ENCODE data around the gene PRODH. TPM values are rescaled to one million over a fixed set of nuclear protein-coding genes. Genes with fewer than 3 reads are reported as not detected.
"Not testable (repeated sequence)": the region's sequence is repeated elsewhere in the genome, so short reads cannot be mapped to it uniquely, and the experiment has no call there.

The PRODH gene
- total and polyA plus RNA-seq, 2 experiments from 2014 or later = 10.0 to 67.4 TPM

GRCh38 chr22:18962308-18962635, 26.2 kb upstream of the PRODH start (continued):
- TF ChIP-seq, protein P1, sequence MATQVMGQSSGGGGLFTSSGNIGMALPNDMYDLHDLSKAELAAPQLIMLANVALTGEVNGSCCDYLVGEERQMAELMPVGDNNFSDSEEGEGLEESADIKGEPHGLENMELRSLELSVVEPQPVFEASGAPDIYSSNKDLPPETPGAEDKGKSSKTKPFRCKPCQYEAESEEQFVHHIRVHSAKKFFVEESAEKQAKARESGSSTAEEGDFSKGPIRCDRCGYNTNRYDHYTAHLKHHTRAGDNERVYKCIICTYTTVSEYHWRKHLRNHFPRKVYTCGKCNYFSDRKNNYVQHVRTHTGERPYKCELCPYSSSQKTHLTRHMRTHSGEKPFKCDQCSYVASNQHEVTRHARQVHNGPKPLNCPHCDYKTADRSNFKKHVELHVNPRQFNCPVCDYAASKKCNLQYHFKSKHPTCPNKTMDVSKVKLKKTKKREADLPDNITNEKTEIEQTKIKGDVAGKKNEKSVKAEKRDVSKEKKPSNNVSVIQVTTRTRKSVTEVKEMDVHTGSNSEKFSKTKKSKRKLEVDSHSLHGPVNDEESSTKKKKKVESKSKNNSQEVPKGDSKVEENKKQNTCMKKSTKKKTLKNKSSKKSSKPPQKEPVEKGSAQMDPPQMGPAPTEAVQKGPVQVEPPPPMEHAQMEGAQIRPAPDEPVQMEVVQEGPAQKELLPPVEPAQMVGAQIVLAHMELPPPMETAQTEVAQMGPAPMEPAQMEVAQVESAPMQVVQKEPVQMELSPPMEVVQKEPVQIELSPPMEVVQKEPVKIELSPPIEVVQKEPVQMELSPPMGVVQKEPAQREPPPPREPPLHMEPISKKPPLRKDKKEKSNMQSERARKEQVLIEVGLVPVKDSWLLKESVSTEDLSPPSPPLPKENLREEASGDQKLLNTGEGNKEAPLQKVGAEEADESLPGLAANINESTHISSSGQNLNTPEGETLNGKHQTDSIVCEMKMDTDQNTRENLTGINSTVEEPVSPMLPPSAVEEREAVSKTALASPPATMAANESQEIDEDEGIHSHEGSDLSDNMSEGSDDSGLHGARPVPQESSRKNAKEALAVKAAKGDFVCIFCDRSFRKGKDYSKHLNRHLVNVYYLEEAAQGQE (IDR thresholded peaks at IDR 0.05; ENCODE audit: unreplicated experiment) = no peak
- TF ChIP-seq ZNF331 (CRISPR knock-in tag; IDR thresholded peaks at IDR 0.05; ENCODE audit: low read depth) (no peak), JUNB (IDR thresholded peaks at IDR 0.05; ENCODE audit: unreplicated experiment) (no peak), EZH2 (IDR thresholded peaks at IDR 0.05; ENCODE audit: low read depth, unreplicated experiment) (no peak), NANOG (IDR thresholded peaks at IDR 0.05; ENCODE audit: borderline replicate concordance) (no peak)

DNA sequence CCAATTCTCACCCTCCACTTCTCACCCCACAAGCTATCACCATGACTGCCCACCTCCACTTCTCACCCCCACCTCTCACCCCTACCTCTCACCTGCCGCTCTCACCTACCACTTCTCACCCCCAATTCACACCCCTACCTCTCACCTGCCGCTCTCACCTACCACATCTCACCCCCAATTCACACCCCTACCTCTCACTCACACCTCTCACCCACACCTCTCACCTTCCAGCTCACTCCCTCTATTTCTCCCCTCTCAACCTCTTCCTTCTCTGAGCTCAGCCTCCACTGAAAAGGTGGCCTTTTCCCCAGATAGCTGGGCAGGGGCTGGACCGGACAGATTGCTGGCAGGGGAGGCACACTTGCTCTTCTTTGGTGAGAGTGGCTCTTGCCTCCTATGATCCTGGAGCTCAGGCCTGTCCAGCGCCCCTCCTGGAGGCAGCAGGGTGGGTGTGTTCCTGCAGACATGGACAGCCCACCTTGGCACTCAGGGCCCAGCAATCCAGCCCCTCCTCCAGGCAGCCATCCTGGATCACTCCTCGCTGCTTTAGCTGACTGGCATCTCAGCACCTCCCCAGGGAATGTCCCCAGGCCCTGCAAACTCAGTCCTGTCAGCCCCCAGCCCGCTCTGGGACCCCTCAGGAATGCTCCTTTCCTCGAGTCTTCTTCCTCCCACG, 25.7 kb upstream of the PRODH start:
- not testable (repeated sequence) for H3K4me1 Mint-ChIP-seq; H3K4me3 Mint-ChIP-seq; H3K4me2 ChIP-seq; H3K27me3 Mint-ChIP-seq (ENCODE audit: insufficient read depth, low read depth, poor library complexity); H2AFZ ChIP-seq; H3K27ac Mint-ChIP-seq; ATAC-seq; H3K27ac ChIP-seq (ENCODE audit: low read depth); H3K9me3 Mint-ChIP-seq; H3K36me3 ChIP-seq (ENCODE audit: insufficient read depth); H3F3A ChIP-seq (replicated peaks; ENCODE audit: low read depth); H4K20me1 ChIP-seq (replicated peaks; ENCODE audit: insufficient read depth); H3K9me2 ChIP-seq (ENCODE audit: insufficient read depth); H3K27me3 ChIP-seq (ENCODE audit: insufficient read depth); DNase-seq (ENCODE audit: low spot score); H3K36me3 Mint-ChIP-seq (ENCODE audit: low read depth); H3K4me1 ChIP-seq (ENCODE audit: insufficient read depth); H3K4me3 ChIP-seq; H3K79me2 ChIP-seq (replicated peaks; ENCODE audit: insufficient read depth)

DNA sequence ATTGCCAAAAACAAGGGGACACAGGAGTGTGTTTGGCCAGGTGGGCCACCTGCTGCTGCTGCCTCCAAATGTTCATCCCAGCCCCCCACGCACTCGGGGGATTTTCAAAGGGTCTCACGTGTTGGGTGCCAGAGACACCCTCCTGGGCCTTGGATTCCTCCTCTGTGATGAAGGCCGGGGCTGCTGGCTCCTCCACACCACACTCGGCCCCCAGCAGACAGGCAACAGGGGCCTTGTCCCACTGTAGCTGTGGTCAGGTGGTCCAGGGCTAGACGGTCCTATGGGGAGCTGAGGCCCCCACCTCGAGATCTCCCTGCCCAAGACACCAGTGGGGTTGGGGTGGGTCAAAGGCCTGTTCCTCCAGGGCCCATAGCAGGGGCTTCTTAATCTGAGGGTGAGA, 25.1 kb upstream of the PRODH start:
- H3K36me3 ChIP-seq (ENCODE audit: insufficient read depth); H3K9me3 Mint-ChIP-seq; ATAC-seq; H3K9me2 ChIP-seq (ENCODE audit: insufficient read depth); H3K27ac Mint-ChIP-seq; H3K4me3 ChIP-seq; H3K79me2 ChIP-seq (replicated peaks; ENCODE audit: insufficient read depth); DNase-seq (ENCODE audit: low spot score); H3K4me3 Mint-ChIP-seq; H3K4me1 Mint-ChIP-seq; H2AFZ ChIP-seq; H3K27me3 ChIP-seq (ENCODE audit: insufficient read depth); H3K4me2 ChIP-seq; H3K4me1 ChIP-seq (ENCODE audit: insufficient read depth); H3K27me3 Mint-ChIP-seq (ENCODE audit: insufficient read depth, low read depth, poor library complexity); H3F3A ChIP-seq (replicated peaks; ENCODE audit: low read depth); H4K20me1 ChIP-seq (replicated peaks; ENCODE audit: insufficient read depth); H3K27ac ChIP-seq (ENCODE audit: low read depth); H3K36me3 Mint-ChIP-seq (ENCODE audit: low read depth): not testable (repeated sequence)

DNA sequence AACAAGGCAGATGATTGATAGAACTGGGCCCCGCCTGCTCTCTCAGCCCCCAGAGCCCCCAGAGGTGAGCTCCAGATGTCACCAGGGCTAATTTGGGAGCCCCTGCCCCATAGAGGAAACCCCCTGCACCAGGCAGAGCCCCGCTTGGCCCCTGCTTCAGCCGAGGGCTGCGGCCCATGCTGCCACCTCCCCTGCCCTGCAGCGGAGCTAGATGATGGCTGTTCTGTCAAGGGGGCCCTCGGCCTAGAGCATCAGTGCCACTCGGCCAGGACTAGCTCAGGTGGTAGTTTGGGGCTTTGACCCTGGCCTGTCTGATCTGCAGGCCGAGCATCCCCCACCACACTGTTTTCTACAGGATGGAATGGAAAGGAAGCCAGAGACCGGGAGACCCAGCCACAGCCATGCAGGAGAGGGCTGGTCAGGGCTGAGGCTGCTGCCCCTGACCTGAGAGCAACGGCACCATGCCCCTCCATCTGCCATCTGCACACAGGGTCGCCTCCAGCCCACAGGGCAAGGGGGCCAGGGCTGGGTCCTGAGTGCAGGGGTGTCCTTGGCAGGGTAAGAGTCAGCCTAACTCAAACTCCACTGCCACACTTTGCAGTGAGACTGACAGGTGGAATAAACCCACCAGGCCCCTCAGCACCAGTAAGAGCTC, 24.2 kb upstream of the PRODH start:
- H2AFZ ChIP-seq; H3K27ac ChIP-seq (ENCODE audit: low read depth); H3K27ac Mint-ChIP-seq; H3K9me2 ChIP-seq (ENCODE audit: insufficient read depth); H3K79me2 ChIP-seq (replicated peaks; ENCODE audit: insufficient read depth); H3K4me1 ChIP-seq (ENCODE audit: insufficient read depth); H3K27me3 ChIP-seq (ENCODE audit: insufficient read depth); ATAC-seq; H3K4me3 ChIP-seq; H3K4me1 Mint-ChIP-seq; H3K36me3 ChIP-seq (ENCODE audit: insufficient read depth); H3K4me3 Mint-ChIP-seq; H3K4me2 ChIP-seq; H3F3A ChIP-seq (replicated peaks; ENCODE audit: low read depth); H3K36me3 Mint-ChIP-seq (ENCODE audit: low read depth); H3K9me3 Mint-ChIP-seq; H4K20me1 ChIP-seq (replicated peaks; ENCODE audit: insufficient read depth); DNase-seq (ENCODE audit: low spot score); H3K27me3 Mint-ChIP-seq (ENCODE audit: insufficient read depth, low read depth, poor library complexity): not testable (repeated sequence)

GRCh38 chr22:18959741-18960140, 23.6 kb upstream of the PRODH start:
- not testable (repeated sequence) for H3K4me1 Mint-ChIP-seq; H3K4me1 ChIP-seq (ENCODE audit: insufficient read depth); H3K27me3 Mint-ChIP-seq (ENCODE audit: insufficient read depth, low read depth, poor library complexity); H3K4me3 Mint-ChIP-seq; DNase-seq (ENCODE audit: low spot score); H3K79me2 ChIP-seq (replicated peaks; ENCODE audit: insufficient read depth); H3K4me2 ChIP-seq; H3K9me2 ChIP-seq (ENCODE audit: insufficient read depth); H3K27ac ChIP-seq (ENCODE audit: low read depth); ATAC-seq; H4K20me1 ChIP-seq (replicated peaks; ENCODE audit: insufficient read depth); H3K9me3 Mint-ChIP-seq; H3K36me3 ChIP-seq (ENCODE audit: insufficient read depth); H3K27ac Mint-ChIP-seq; H2AFZ ChIP-seq; H3K36me3 Mint-ChIP-seq (ENCODE audit: low read depth); H3K4me3 ChIP-seq; H3K27me3 ChIP-seq (ENCODE audit: insufficient read depth); H3F3A ChIP-seq (replicated peaks; ENCODE audit: low read depth)

GRCh38 chr22:18959266-18959665, 23.2 kb upstream of the PRODH start:
- not testable (repeated sequence) for H3K4me2 ChIP-seq; H3F3A ChIP-seq (replicated peaks; ENCODE audit: low read depth); H3K36me3 ChIP-seq (ENCODE audit: insufficient read depth); H3K4me3 Mint-ChIP-seq; DNase-seq (ENCODE audit: low spot score); H3K27ac ChIP-seq (ENCODE audit: low read depth); H3K4me1 ChIP-seq (ENCODE audit: insufficient read depth); H3K9me2 ChIP-seq (ENCODE audit: insufficient read depth); H3K9me3 Mint-ChIP-seq; H3K27ac Mint-ChIP-seq; H3K79me2 ChIP-seq (replicated peaks; ENCODE audit: insufficient read depth); H3K27me3 ChIP-seq (ENCODE audit: insufficient read depth); H3K4me1 Mint-ChIP-seq; ATAC-seq; H3K4me3 ChIP-seq; H3K27me3 Mint-ChIP-seq (ENCODE audit: insufficient read depth, low read depth, poor library complexity); H3K36me3 Mint-ChIP-seq (ENCODE audit: low read depth); H2AFZ ChIP-seq; H4K20me1 ChIP-seq (replicated peaks; ENCODE audit: insufficient read depth)

All from GM23338 (cell line).